ENCODE data around the gene NRXN3.

The NRXN3 gene

GRCh38 chr14:79840103-79840502 lies 1669.9 kb downstream of the NRXN3 start:
- no peak for TF ChIP-seq CTCF (IDR thresholded peaks at IDR 0.05; ENCODE audit: borderline replicate concordance, control extremely low read depth, extremely low read depth, insufficient read depth, missing control alignments)
- in situ Hi-C loops (cut with MboI; ENCODE audit: low sequenced_read_pairs, unreplicated experiment): no loop called here
- DNase-seq (ENCODE audit: low spot score): no peak

DNA sequence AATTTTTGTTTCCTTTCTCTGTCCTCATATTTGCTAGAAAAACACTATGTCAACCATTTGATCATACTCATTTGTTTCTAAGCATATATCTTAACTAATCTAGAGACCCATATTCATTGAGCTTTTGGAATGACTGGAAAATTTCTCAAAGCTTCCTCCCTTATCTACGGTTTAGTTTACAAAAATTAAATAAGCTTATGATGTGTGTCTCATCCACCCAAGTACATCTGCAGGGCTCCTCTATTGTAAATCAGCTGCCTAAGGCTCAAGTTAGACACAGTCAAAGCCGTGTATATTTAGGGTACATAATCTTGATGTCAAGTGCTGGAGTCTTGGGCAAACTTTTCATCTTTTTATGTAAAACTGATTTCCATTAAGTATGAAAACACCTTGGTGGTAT lies 1670.7 kb downstream of the NRXN3 start:
- DNase-seq (ENCODE audit: low spot score): no peak
- in situ Hi-C loops (cut with MboI; ENCODE audit: low sequenced_read_pairs, unreplicated experiment): no loop called here
- no peak for TF ChIP-seq CTCF (IDR thresholded peaks at IDR 0.05; ENCODE audit: borderline replicate concordance, control extremely low read depth, extremely low read depth, insufficient read depth, missing control alignments)

DNA sequence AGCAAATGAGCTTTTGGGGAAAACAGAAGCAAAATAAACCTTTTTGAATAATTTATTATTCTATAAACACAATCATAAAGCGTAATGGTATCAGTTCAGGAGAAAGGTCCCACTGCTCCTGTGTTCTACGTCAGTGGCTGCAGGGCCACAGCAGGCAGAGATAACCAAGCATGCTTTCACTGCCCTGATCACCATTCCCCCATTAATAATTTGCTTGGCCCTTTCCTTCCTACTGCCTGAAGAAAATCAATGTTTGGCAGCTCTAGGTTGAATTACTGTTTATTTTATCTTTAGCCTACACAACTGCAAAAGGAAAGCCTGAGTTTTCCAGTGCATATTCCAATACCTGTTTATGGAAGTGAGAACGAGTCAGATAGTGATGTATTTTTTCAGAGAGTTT lies 1671.3 kb downstream of the NRXN3 start:
- in situ Hi-C loops (cut with MboI; ENCODE audit: low sequenced_read_pairs, unreplicated experiment): no loop called here
- TF ChIP-seq CTCF (IDR thresholded peaks at IDR 0.05; ENCODE audit: borderline replicate concordance, control extremely low read depth, extremely low read depth, insufficient read depth, missing control alignments): no peak
- no peak for DNase-seq (ENCODE audit: low spot score)

DNA sequence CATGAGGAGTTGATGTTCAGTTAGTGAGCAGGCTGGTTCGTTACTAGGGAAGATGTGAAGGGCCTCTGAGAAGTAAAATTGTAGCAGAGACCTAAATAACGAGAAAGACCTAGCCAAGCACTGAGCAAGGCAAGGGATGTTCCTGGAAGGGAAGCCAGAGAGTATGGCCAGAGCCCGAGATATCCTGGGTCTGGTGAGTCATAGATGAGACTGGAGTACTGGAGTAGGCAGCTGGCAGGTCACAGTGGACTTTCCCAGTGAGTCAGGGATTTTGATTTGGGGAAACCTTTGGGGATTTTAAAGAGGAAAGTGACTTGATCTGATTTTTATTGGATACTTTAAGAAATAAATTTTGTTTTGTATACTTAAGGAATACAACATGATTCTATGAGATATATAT lies 1672.1 kb downstream of the NRXN3 start:
- in situ Hi-C loops (cut with MboI; ENCODE audit: low sequenced_read_pairs, unreplicated experiment): no loop called here
- no peak for DNase-seq (ENCODE audit: low spot score)
- TF ChIP-seq CTCF (IDR thresholded peaks at IDR 0.05; ENCODE audit: borderline replicate concordance, control extremely low read depth, extremely low read depth, insufficient read depth, missing control alignments): no peak

- no peak for DNase-seq (ENCODE audit: low spot score)
- in situ Hi-C loops (cut with MboI; ENCODE audit: low sequenced_read_pairs, unreplicated experiment): no loop called here
Measured at GRCh38 chr14:79852950-79853744, 1683.0 kb downstream of the NRXN3 start.

DNA sequence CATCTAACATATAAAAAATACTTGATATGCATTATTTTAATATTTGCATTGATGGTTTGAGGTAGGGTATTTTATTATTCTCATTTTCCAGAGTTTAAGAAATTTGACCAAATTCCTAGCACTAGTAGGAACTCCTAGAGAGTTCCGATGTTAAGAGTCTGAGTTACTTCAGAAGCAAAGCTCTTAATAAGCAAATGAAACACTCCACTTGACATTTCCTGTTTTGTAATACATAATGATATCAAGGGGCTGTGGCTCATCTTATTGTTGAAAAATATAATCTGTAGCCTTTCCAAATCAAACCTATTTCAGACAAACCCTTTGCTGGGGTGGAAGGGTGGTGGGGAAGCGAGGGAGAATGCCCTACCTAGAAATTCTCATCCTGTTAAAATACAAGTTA lies 1685.6 kb downstream of the NRXN3 start:
- DNase-seq (ENCODE audit: low spot score): no peak
- no peak for TF ChIP-seq CTCF (IDR thresholded peaks at IDR 0.05; ENCODE audit: borderline replicate concordance, control extremely low read depth, extremely low read depth, insufficient read depth, missing control alignments)
- in situ Hi-C loops (cut with MboI; ENCODE audit: low sequenced_read_pairs, unreplicated experiment): no loop called here

More at GRCh38 chr14:79852950-79853744, 1683.0 kb downstream of the NRXN3 start:
- TF ChIP-seq CTCF (IDR thresholded peaks at IDR 0.05; ENCODE audit: borderline replicate concordance, control extremely low read depth, extremely low read depth, insufficient read depth, missing control alignments): no peak
